Neural cell (in vitro differentiated cells): ENCODE data around the gene GAS5. TPM values are rescaled to one million over a fixed set of nuclear protein-coding genes. Genes with fewer than 3 reads are reported as not detected.

Experiments used
- H2AFZ ChIP-seq: fragments of 200-600, 300-800 bp; sonication (generic), shearing (Covaris generic); 2 replicates; pipeline ENCODE4 v1.6.0; 2014; ENCODE audit warnings: low read depth, mild to moderate bottlenecking, antibody characterized with exemption, low read length, moderate library complexity
- H3F3A ChIP-seq: fragments of 200-600 bp; shearing (Covaris generic); 2 replicates; pipeline ENCODE4 v1.6.1; 2016; ENCODE audit warnings: mild to moderate bottlenecking, moderate library complexity, mixed read lengths, antibody characterized with exemption, low read length; ENCODE audit not compliant: insufficient read depth, poor library complexity, severe bottlenecking
- H3K27ac ChIP-seq: fragments of 200-600, 300-800 bp; sonication (generic), shearing (Covaris generic); 2 replicates; pipeline ENCODE4 v1.5.1; 2014; ENCODE audit warnings: mild to moderate bottlenecking, low read length, moderate library complexity
- H3K27me3 ChIP-seq: fragments of 300-800, 200-600 bp; sonication (generic), shearing (Covaris generic); 2 replicates; pipeline ENCODE4 v1.6.0; 2014; ENCODE audit warnings: mild to moderate bottlenecking, low read depth, low read length, moderate library complexity; ENCODE audit not compliant: insufficient read depth
- H3K36me3 ChIP-seq: fragments of 300-800, 200-600 bp; sonication (generic), shearing (Covaris generic); 2 replicates; pipeline ENCODE4 v1.5.1; 2014; ENCODE audit warnings: mild to moderate bottlenecking, antibody characterized with exemption, low read length, moderate library complexity; ENCODE audit not compliant: insufficient read depth
- H3K4me2 ChIP-seq: fragments of 300-800, 200-600 bp; sonication (generic), shearing (Covaris generic); 2 replicates; pipeline ENCODE4 v1.6.0; 2014; ENCODE audit warnings: mild to moderate bottlenecking, low read length
- H3K4me3 ChIP-seq: fragments of 300-800, 200-600 bp; sonication (generic), shearing (Covaris generic); 2 replicates; pipeline ENCODE4 v1.5.1; 2014; ENCODE audit warnings: mild to moderate bottlenecking, low read length, moderate library complexity
- H3K79me2 ChIP-seq: fragments of 200-600 bp; shearing (Covaris generic); replicated peaks from 2 replicates; pipeline ENCODE4 v1.6.0; 2014; ENCODE audit warnings: mild to moderate bottlenecking, low read length, moderate library complexity; ENCODE audit not compliant: insufficient read depth
- H3K9ac ChIP-seq: fragments of 300-800, 200-600 bp; sonication (generic), shearing (Covaris generic); 2 replicates; pipeline ENCODE4 v1.6.1; 2016; ENCODE audit warnings: mild to moderate bottlenecking, low read length, mixed read lengths
- H3K9me2 ChIP-seq: fragments of 200-600 bp; shearing (Covaris generic); 2 replicates; pipeline ENCODE4 v1.6.1; 2016; ENCODE audit warnings: mild to moderate bottlenecking, low read length, mixed read lengths; ENCODE audit not compliant: insufficient read depth
- H3K9me3 ChIP-seq: fragments of 200-600, 300-800 bp; sonication (generic), shearing (Covaris generic); 2 replicates; pipeline ENCODE4 v1.6.1; 2016; ENCODE audit warnings: mild to moderate bottlenecking, mixed run types, low read length, moderate library complexity, mixed read lengths
- H4K20me1 ChIP-seq: fragments of 200-600 bp; shearing (Covaris generic); 2 replicates; pipeline ENCODE4 v1.6.1; 2016; ENCODE audit warnings: mild to moderate bottlenecking, mixed run types; ENCODE audit not compliant: insufficient read depth
- CTCF ChIP-seq: fragments of 450-650 bp; IDR thresholded peaks from 2 replicates; pipeline ENCODE4 v1.5.1; 2014; ENCODE audit warnings: antibody characterized with exemption, mild to moderate bottlenecking, moderate library complexity; ENCODE audit not compliant: poor library complexity, severe bottlenecking
- EP300 ChIP-seq: fragments of 450-650 bp; conservative IDR thresholded peaks from 2 replicates; pipeline ENCODE4 v1.6.1; 2014; ENCODE audit warnings: antibody characterized with exemption, mild to moderate bottlenecking, moderate library complexity; ENCODE audit not compliant: poor library complexity, severe bottlenecking
- EZH2 ChIP-seq: fragments of 200-600, 300-800 bp; shearing (Covaris generic), sonication (generic); IDR thresholded peaks from 2 replicates; pipeline ENCODE4 v1.6.1; 2014; ENCODE audit warnings: antibody characterized with exemption, low read length, borderline replicate concordance, mild to moderate bottlenecking; ENCODE audit not compliant: insufficient read depth, poor library complexity, severe bottlenecking
- MXI1 ChIP-seq: fragments of 450-650 bp; conservative IDR thresholded peaks from 2 replicates; pipeline ENCODE4 v1.6.1; 2014; ENCODE audit warnings: antibody characterized with exemption, mild to moderate bottlenecking; ENCODE audit not compliant: poor library complexity, severe bottlenecking
- POLR2AphosphoS5 ChIP-seq: IDR thresholded peaks from 2 replicates; pipeline ENCODE4 v1.6.1; 2012
- RAD21 ChIP-seq: fragments of 450-650 bp; conservative IDR thresholded peaks from 2 replicates; pipeline ENCODE4 v1.6.1; 2014; ENCODE audit warnings: antibody characterized with exemption, mild to moderate bottlenecking, moderate library complexity
- SMC3 ChIP-seq: fragments of 450-650 bp; conservative IDR thresholded peaks from 2 replicates; pipeline ENCODE4 v1.6.1; 2014; ENCODE audit warnings: antibody characterized with exemption, mild to moderate bottlenecking, moderate library complexity; ENCODE audit not compliant: poor library complexity
- TAF1 ChIP-seq: IDR thresholded peaks from 2 replicates; pipeline ENCODE4 v1.6.1; 2012; ENCODE audit warnings: low read depth
- polyA plus RNA-seq: library from polyadenylated mRNA; depleted of rRNA; stranded (reverse); fragments of >200 nt; gene quantifications from 2 replicates; pipeline ENCODE4 v1.2.3, GENCODE V29; 2014
- TF ChIP-seq, protein P1 (sequence below): IDR thresholded peaks from 2 replicates; pipeline ENCODE4 v1.6.1; 2012; ENCODE audit warnings: borderline replicate concordance

GAS5 gene
- polyA plus RNA-seq, 1 donor from 2014 or later: 1,182 TPM

- peak within 1 kb of the TSS; percentile 84 for H3K4me3 ChIP-seq
- no peaks in the 10 kb centered on the region for H4K20me1 ChIP-seq
- peak within 1 kb of the TSS; percentile 77 for H3K4me2 ChIP-seq
- H3K36me3 ChIP-seq: no peaks in the 10 kb centered on the region
- H3K79me2 ChIP-seq: peaks cover 21% of the 10 kb centered on the region
- TF ChIP-seq SMC3: no peak
- no peak for TF ChIP-seq CTCF
- TF ChIP-seq EP300: no peak
- TF ChIP-seq TAF1: no peak
- TF ChIP-seq RAD21: no peak
- TF ChIP-seq, protein P1, sequence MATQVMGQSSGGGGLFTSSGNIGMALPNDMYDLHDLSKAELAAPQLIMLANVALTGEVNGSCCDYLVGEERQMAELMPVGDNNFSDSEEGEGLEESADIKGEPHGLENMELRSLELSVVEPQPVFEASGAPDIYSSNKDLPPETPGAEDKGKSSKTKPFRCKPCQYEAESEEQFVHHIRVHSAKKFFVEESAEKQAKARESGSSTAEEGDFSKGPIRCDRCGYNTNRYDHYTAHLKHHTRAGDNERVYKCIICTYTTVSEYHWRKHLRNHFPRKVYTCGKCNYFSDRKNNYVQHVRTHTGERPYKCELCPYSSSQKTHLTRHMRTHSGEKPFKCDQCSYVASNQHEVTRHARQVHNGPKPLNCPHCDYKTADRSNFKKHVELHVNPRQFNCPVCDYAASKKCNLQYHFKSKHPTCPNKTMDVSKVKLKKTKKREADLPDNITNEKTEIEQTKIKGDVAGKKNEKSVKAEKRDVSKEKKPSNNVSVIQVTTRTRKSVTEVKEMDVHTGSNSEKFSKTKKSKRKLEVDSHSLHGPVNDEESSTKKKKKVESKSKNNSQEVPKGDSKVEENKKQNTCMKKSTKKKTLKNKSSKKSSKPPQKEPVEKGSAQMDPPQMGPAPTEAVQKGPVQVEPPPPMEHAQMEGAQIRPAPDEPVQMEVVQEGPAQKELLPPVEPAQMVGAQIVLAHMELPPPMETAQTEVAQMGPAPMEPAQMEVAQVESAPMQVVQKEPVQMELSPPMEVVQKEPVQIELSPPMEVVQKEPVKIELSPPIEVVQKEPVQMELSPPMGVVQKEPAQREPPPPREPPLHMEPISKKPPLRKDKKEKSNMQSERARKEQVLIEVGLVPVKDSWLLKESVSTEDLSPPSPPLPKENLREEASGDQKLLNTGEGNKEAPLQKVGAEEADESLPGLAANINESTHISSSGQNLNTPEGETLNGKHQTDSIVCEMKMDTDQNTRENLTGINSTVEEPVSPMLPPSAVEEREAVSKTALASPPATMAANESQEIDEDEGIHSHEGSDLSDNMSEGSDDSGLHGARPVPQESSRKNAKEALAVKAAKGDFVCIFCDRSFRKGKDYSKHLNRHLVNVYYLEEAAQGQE: no peak
- TF ChIP-seq MXI1: peak; percentile 96
- TF ChIP-seq POLR2AphosphoS5: peak; percentile 56
- TF ChIP-seq EZH2: no peak
- no peaks in the 10 kb centered on the region for H3F3A ChIP-seq
- peak within 1 kb of the TSS; percentile 83 for H2AFZ ChIP-seq
- H3K9ac ChIP-seq: peak within 1 kb of the TSS; percentile 67
- no peaks in the 10 kb centered on the region for H3K27me3 ChIP-seq
- no peaks in the 10 kb centered on the region for H3K9me2 ChIP-seq
- H3K27ac ChIP-seq: peak within 1 kb of the TSS; percentile 76
- H3K9me3 ChIP-seq: no peaks in the 10 kb centered on the region
These were observed 43.3 kb downstream of the GAS5 start, which contains the start of the genes CENPL and DARS2 for GRCh38 chr1:173824315-173825081. Gene CENPL (minus strand): TSS chr1:173824883. CDS start chr1:173811299, 13,584 bp downstream. Gene DARS2 (plus strand): TSS chr1:173824673. CDS start chr1:173825230, 557 bp downstream.

DNA sequence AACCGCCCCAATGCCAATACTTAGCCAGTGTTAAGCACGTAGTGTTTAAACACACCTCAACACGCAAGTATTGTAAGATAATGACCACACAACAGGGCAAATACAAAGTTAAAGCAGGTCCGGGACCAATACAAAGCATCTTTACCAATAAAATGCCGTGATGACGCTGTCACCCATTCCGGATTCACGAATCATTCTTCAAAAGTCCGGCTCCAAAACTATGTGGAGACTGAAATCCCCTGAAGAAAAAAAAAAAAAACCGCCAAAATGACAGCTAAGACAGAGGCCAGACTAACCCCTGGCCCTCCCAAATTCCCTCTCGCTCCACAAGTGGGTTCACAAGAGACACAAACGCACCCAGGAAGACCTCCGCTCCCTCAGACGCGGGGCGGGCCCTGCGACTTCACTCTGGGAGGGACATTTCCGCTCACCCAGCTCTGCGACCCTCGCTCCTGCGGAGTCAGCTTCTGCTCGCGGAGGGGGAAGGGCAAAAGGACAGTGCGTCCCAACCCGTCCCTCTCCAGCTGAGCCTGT lies 43.9 kb downstream of the GAS5 start:
- Histone ChIP-seq H2AFZ (peak overlapping the region; percentile 73), H3K27me3 (no peaks in the 10 kb centered on the region), H3K9ac (peak overlapping the region; percentile 51), H3K27ac (peak overlapping the region; percentile 7), H4K20me1 (no peaks in the 10 kb centered on the region), H3K9me3 (no peaks in the 10 kb centered on the region), H3K36me3 (no peaks in the 10 kb centered on the region), H3K4me2 (peak overlapping the region; percentile 77), H3K4me3 (peak overlapping the region; percentile 84), H3K79me2 (peaks cover 21% of the 10 kb centered on the region), H3F3A (no peaks in the 10 kb centered on the region), H3K9me2 (no peaks in the 10 kb centered on the region)
- TF ChIP-seq SMC3 (no peak), EZH2 (no peak), CTCF (no peak), TAF1 (no peak), POLR2AphosphoS5 (no peak), RAD21 (no peak), MXI1 (no peak), EP300 (no peak)
- TF ChIP-seq, protein P1: no peak
